Naive B cell (primary cell): ENCODE data around the gene SRP14. TPM values are rescaled to one million over a fixed set of nuclear protein-coding genes. Genes with fewer than 3 reads are reported as not detected.

ENCODE experiments used
- ATAC-seq, 2 donors: fragments of 150-1000 bp; cut with Tn5 transposase; 2 replicates each; pipeline ENCODE4 v1.10.0; 2021; ENCODE audit warnings: low read depth in 2 of 2, mild to moderate bottlenecking in 2 of 2, moderate library complexity in 2 of 2
- DNase-seq: peaks from one replicate; pipeline ENCODE4 v3.0.0; 2022
- H3K27ac Mint-ChIP-seq, 6 donors: one replicate each; pipeline ENCODE4 v1.8.0; 2020 to 2022; ENCODE audit warnings: mild to moderate bottlenecking in 6 of 6, mixed read lengths in 6 of 6, moderate library complexity in 5 of 6, inconsistent platforms in 2 of 6
- H3K27me3 Mint-ChIP-seq, 3 donors: one replicate each; pipeline ENCODE4 v1.8.0; 2021 to 2022; ENCODE audit warnings: mixed read lengths in 3 of 3, mild to moderate bottlenecking in 1 of 3
- H3K36me3 Mint-ChIP-seq, 2 donors: one replicate each; pipeline ENCODE4 v1.8.0; 2020 to 2022; ENCODE audit warnings: mixed read lengths in 2 of 2, inconsistent platforms in 1 of 2, mild to moderate bottlenecking in 1 of 2
- H3K4me1 Mint-ChIP-seq, 3 donors: one replicate each; pipeline ENCODE4 v1.8.0; 2020 to 2022; ENCODE audit warnings: mixed read lengths in 3 of 3, inconsistent platforms in 1 of 3, mild to moderate bottlenecking in 1 of 3, moderate library complexity in 1 of 3
- H3K4me3 Mint-ChIP-seq, 8 donors: one replicate each; pipeline ENCODE4 v1.8.0; 2020 to 2022; ENCODE audit warnings: mild to moderate bottlenecking in 8 of 8, mixed read lengths in 8 of 8, moderate library complexity in 8 of 8, inconsistent platforms in 2 of 8
- H3K9me3 Mint-ChIP-seq, 7 donors: one replicate each; pipeline ENCODE4 v1.8.0; 2020 to 2022; ENCODE audit warnings: mixed read lengths in 7 of 7, mild to moderate bottlenecking in 5 of 7, inconsistent platforms in 2 of 7, moderate library complexity in 1 of 7
- polyA plus RNA-seq, 6 donors: library from polyadenylated mRNA; unstranded; fragments of 300-500 nt; fragmentation: Illumina TruSeq; gene quantifications; one replicate each; pipeline ENCODE4 v1.2.3, GENCODE V29; 2021; ENCODE audit warnings: low read depth in 6 of 6

SRP14 gene
- polyA plus RNA-seq, 6 donors from 2014 or later = 640 to 1,092 (median 833) TPM

DNA sequence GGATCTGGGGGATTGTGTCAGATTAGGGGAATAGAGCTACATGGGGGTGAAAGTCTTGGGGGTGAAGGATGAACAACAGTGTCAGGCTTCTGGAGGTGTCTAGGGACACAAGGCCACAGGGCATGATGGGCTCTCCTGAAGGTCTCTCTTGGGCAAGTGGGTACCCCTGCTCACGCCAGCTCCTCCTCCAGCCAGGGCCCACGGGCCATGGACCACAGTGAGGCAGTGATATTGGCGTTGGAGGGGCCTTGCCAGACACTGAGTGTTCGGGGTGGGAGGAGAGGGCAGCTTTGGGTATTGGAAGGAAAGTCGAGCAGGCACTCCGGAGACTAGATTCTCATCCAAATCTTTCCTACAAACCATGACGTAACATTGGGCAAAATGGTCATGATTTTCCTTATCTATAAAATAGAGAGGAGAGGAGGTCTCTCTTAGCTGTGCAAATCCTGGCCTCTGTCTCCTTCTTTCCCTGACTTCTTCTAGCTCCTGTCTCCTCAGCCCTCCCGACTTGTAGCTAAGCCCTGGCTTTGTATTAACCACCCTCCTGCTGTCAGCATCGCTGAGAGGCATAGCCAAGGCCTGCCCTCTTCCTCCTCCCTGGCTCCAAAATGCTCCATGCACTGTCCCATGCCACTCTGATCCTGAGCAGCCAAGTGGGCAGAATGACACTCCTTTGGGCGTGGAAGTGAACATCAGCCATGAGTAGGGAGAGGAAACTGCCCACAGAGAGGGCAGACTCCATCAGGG, 24.0 kb upstream of the SRP14 start:
- DNase-seq (no peak), ATAC-seq (no peak)
- Mint-ChIP-seq H3K27ac (peak overlapping the region in 2 of 6 donors; percentile 22 to 95), H3K27me3 (no peaks in the 10 kb centered on the region), H3K36me3 (peaks cover 4 to 8% of the 10 kb centered on the region in 2 donors), H3K4me1 (peaks cover 20 to 28% (median 26%) of the 10 kb centered on the region in 3 donors), H3K4me3 (no peak overlapping the region), H3K9me3 (no peaks in the 10 kb centered on the region)

DNA sequence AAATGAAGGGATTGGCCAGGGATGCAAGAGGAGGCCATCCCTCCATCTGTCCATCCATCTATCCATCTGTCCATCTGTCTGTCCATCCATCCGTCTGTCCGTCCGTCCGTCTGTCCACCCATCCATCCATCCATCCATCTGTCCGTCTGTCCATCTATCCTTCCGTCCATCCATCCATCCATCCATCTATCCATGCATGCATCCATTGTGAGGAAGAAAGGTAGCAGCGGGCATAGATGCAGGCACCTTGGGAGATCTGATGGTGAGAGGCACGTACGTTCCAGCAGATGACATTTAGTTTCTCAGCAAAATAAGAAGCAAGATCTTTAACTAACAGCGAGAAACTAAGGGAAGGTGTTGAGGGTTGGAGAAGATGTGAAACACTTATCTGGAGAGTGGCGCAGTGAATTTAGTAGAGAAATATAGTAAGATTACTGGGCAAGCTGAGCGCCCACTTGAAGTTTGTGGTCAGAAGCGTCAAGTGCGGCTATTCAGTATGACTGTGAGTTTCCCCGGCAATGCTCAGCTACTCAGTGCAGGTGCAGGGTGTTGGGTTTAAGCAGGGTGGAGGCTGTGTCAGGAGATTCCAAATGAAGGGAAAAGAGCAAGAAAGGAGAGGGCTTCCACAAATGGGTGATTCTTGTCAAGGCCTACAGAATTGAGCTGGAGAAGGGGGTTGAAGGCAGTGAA, 22.4 kb upstream of the SRP14 start:
- no peak for ATAC-seq
- H3K4me1 Mint-ChIP-seq = peaks cover 20 to 36% (median 31%) of the 10 kb centered on the region in 3 donors
- H3K27ac Mint-ChIP-seq = no peak overlapping the region
- H3K4me3 Mint-ChIP-seq = no peak overlapping the region
- DNase-seq = no peak
- no peaks in the 10 kb centered on the region for H3K9me3 Mint-ChIP-seq
- peaks cover 4 to 10% of the 10 kb centered on the region in 2 donors for H3K36me3 Mint-ChIP-seq
- no peaks in the 10 kb centered on the region for H3K27me3 Mint-ChIP-seq

DNA sequence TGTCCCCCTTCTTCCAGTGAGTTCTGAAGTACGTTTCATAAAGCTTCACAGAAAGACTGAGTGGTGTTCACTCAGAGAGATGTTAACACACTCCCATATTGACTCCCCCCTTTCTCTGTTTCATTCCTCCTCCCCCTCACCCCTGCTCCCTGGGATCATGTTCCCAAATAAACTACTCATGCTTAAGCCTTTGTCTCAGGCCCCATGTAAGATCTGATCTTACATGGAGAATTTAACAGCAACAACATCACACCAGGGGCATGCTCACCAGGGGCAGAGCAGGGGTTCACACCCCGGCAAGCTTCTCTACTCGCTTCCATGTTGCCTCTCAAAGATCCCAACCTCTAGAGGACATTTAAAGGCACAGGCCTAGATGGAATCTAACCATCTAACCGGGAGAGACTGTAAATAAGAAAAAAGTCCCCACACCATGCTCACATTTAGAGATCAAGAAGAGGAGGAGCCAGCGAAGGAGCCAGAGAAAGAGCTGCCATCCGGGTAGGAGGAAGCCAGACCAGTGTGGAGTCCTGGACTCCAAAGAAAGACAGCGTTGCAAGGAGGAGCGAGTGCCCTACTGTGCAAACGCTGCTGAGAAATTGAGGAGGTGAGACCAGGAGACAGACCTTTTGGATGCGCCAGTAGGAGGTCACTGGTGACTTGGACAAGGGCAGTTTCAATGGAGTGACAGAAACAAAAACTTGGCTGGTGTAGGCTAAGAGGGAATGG, 21.4 kb upstream of the SRP14 start:
- ATAC-seq (no peak), DNase-seq (no peak)
- Mint-ChIP-seq H3K27ac (no peak overlapping the region), H3K4me1 (peaks cover 27 to 41% (median 36%) of the 10 kb centered on the region in 3 donors), H3K9me3 (no peaks in the 10 kb centered on the region), H3K4me3 (no peak overlapping the region), H3K27me3 (no peaks in the 10 kb centered on the region), H3K36me3 (peaks cover 4 to 10% of the 10 kb centered on the region in 2 donors)

DNA sequence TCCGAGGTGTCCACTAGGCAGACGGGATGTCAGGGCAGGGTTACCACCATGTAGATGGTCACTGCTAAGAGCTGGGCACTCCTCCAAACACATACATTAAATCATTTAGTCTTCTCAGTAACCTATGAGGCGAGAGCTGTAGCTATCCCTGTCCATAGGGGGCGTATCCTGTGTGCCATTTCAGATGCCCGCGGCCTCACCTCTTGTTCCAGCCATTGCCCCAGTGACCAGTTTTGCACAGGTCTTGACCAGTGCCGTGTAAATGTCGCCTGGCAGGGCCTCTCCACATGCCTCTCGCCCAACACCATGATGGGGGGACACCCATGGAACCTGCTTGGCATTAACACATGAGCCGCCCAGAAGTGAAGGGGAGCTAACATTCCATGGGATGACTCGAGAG, 20.8 kb upstream of the SRP14 start:
- DNase-seq (no peak), ATAC-seq (no peak)
- H3K4me1 Mint-ChIP-seq = peaks cover 29 to 41% (median 38%) of the 10 kb centered on the region in 3 donors
- no peak overlapping the region for H3K27ac Mint-ChIP-seq
- peaks cover 4 to 10% of the 10 kb centered on the region in 2 donors for H3K36me3 Mint-ChIP-seq
- no peaks in the 10 kb centered on the region for H3K27me3 Mint-ChIP-seq
- no peak overlapping the region for H3K4me3 Mint-ChIP-seq
- no peaks in the 10 kb centered on the region for H3K9me3 Mint-ChIP-seq

DNA sequence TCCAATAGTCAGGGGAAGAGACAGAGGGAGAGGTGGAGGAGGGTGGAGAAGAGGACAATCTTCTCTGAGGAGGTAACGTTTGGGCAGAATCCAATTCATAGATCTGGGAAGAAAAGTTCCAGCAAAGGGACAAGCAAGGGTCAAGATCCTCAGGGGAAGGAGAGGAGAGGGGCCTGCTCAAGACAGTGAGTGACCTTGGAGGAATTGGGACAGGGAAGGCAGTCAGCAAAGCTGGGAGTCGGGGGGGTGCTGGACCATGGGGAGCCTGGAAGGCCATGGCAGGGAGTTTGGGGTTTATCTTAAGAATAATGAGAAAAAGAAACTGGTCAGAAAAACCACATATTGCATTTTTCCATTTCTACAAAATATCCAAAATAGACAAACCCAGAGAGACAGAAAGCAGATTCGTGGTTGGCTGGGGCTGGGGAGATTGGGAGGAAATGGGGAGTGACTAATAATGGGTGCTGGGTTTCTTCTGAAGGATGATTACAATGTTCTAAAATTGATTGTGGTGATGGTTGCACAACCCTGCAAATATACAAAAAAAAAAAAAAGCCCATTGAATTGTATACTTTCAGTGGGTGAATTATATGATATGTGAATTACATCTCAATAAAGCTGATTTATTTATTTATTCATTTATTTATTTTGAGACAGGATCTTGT, 19.6 kb upstream of the SRP14 start:
- ATAC-seq (no peak), DNase-seq (no peak)
- Mint-ChIP-seq H3K4me1 (peaks cover 31 to 41% (median 35%) of the 10 kb centered on the region in 3 donors), H3K36me3 (peaks cover 4 to 10% of the 10 kb centered on the region in 2 donors), H3K4me3 (no peak overlapping the region), H3K27me3 (no peaks in the 10 kb centered on the region), H3K27ac (peak overlapping the region in 4 of 6 donors; percentile 10 to 89 (median 68)), H3K9me3 (no peaks in the 10 kb centered on the region)

DNA sequence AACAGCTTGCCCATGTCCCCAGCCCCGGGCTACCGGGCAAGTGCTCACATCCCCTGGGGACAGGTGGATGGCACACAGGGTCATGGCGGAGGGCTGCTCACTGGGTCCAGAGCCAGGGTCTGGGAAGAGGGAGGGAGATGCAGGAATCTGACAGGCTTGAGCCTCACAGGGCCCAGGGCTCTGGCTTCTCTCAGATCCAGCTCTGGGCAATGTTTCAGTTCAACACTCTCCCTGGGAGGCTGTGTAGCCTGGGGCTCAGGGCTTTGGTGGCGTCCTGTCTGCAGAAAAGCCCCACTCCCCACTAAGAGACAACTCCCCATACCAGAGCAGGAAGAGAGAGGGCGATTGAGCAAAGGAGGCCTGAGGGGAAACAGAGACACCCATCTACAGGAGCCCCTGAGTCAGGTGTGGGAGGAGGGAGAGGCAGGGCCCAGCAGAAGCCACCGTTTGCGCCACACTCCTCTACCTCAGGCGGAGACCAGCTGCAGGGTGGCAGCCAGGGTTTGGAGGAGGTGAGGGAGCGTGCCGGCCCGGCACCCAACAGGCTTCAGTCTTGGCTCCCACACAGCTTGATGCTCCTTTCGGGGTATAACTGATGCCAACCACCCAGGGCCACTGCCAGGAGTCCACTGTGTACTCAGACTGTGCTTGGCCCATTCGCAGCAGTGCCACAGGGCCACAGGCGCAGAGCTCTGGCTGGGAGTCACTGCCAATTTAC, 16.8 kb upstream of the SRP14 start:
- Mint-ChIP-seq H3K4me3 (peak overlapping the region in 4 of 8 donors; percentile 21 to 91 (median 79)), H3K27ac (peak overlapping the region in 2 of 6 donors; percentile 88 to 93), H3K36me3 (peaks cover 4 to 10% of the 10 kb centered on the region in 2 donors), H3K27me3 (no peaks in the 10 kb centered on the region), H3K9me3 (no peaks in the 10 kb centered on the region), H3K4me1 (peaks cover 36 to 54% (median 41%) of the 10 kb centered on the region in 3 donors)
- no peak for ATAC-seq
- no peak for DNase-seq

DNA sequence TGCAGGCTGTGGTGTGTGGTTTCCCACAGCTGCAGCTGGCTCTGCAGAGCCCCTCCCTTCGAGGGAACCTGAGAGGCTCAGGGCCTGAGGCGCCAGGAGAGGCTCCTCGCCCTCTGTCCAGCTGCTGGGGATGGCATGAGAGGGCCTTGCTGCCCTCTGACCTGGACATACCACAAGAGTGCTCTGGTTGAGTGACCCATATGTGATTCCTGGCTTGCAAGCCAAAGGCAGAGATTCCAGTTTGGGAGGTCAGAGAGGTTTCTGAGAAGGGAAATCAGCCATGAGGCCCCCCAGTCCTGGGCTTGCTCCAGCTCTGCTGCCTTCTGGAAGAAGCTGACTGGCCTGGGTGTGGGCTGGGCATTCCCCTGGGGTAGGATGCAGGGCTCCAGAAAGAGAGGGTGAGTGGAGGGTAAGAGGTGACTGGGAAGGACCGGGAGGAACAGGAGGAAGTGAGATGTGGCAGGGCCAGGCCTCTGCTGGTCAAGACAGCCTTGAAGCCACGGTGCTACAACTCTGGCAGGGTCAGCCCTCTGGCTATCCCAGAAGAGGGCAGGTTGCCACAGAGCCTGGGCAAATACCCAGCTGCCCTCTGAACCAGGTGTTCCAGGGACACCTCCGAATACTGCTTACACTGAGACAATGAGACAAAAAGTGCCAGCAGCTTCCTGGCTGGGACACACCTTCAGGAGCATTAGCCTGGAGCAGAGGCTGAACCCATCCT, 16.0 kb upstream of the SRP14 start:
- H3K27ac Mint-ChIP-seq = peak overlapping the region in 5 of 6 donors; percentile 69 to 97 (median 93)
- no peaks in the 10 kb centered on the region for H3K9me3 Mint-ChIP-seq
- peaks cover 42 to 60% (median 46%) of the 10 kb centered on the region in 3 donors for H3K4me1 Mint-ChIP-seq
- DNase-seq (peak; percentile 31), ATAC-seq (peak; percentile 82 to 88)
- no peaks in the 10 kb centered on the region for H3K27me3 Mint-ChIP-seq
- H3K36me3 Mint-ChIP-seq = peaks cover 4 to 10% of the 10 kb centered on the region in 2 donors
- H3K4me3 Mint-ChIP-seq = peak overlapping the region in 7 of 8 donors; percentile 65 to 91 (median 81)

DNA sequence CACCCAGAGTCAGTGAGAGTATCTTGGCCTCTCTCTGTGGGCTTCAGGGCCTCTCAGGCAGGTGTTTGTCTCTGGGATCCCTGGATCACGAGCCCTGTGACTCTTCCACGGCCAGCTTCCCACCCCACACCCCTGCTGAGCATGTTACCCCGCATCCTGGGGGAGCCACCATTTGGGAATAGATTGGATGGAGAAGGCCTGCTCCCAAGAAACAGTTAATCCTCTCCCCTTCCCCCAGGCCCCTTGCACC, 15.5 kb upstream of the SRP14 start:
- peak overlapping the region in 7 of 8 donors; percentile 65 to 91 (median 81) for H3K4me3 Mint-ChIP-seq
- DNase-seq (no peak), ATAC-seq (peak in 1 of 2 donors; percentile 19)
- no peaks in the 10 kb centered on the region for H3K9me3 Mint-ChIP-seq
- H3K4me1 Mint-ChIP-seq = peaks cover 47 to 64% (median 51%) of the 10 kb centered on the region in 3 donors
- peaks cover 4 to 10% of the 10 kb centered on the region in 2 donors for H3K36me3 Mint-ChIP-seq
- no peaks in the 10 kb centered on the region for H3K27me3 Mint-ChIP-seq
- H3K27ac Mint-ChIP-seq = peak overlapping the region in 5 of 6 donors; percentile 34 to 97 (median 88)

DNA sequence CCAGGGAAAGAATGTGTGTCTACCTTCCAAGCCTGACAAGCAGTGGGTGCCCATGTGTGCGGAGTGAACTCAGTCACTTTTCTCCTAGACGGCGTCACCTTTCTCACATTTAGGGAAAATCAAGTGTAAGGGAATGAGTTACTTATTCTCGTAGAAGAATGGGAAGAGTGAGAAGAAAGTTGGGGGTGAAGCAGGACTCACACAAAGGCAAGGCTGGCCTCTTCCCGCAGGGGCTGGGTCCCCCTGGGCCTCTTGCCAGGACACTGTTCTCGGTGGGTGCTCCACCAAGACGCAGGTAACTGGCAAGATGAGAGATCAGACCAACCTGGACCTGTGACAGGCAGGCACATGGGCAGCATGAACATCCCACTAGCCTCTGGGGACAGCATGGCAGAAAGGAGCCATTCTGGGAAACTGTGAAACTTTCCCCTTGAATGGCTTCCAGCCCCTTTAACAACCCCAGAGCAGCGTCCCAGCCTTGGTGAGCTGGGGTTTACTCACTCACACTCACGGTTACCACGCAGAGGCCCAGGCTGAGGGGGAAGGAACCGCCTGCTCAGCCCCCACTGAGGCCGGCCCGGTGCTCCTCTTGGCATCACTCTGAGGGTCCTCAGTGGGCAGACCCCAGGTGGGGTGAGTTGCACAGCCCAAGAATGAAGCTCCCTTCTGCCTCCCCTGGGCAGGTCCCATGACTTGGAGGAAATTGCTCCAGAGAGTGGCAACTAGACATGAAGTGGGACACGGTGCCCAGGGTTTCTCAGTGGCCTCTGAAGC, 15.0 kb upstream of the SRP14 start:
- Mint-ChIP-seq H3K9me3 (no peaks in the 10 kb centered on the region), H3K4me3 (peak overlapping the region in 6 of 8 donors; percentile 66 to 91 (median 80)), H3K27ac (peak overlapping the region; percentile 12 to 88 (median 62)), H3K36me3 (peaks cover 4 to 10% of the 10 kb centered on the region in 2 donors), H3K27me3 (no peaks in the 10 kb centered on the region), H3K4me1 (peaks cover 52 to 70% (median 56%) of the 10 kb centered on the region in 3 donors)
- no peak for DNase-seq
- ATAC-seq = peak; percentile 35 to 36

DNA sequence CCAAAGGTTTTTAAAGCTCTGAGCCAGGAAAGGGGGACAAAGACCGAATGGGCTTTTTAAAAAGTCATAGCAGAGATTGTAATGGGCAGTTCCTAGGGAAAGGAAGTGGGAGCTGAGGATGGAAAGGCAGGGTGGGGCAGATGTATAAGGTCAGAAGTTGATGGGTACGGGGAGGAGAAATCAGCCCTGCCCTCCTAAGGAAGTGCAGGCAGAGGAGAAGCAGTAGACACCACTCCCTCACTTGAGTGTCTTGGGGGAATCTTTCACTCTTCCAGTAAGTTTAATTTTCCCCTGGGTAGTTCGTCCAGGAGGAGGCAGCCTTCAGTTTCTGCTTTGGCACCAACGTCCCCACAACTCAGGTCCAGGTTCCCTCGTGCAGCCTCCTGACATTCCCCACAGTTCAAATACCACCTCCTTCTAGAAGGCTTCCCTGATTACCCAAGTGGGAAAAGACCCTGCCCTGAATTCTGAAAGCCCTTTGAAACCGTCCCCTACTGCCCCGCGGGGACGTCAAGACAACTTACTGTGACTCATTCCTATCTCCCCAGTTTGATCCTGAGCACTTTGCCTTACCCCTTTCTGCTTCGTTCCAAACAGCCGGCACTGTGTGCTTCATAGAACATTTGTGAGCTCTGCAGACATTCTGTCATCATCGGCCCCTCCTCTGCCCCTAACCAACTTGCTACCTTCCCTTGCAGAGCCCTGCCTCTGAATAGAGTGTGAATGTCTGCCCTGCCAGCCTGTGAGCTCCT, 14.3 kb upstream of the SRP14 start:
- no peak for DNase-seq

DNA sequence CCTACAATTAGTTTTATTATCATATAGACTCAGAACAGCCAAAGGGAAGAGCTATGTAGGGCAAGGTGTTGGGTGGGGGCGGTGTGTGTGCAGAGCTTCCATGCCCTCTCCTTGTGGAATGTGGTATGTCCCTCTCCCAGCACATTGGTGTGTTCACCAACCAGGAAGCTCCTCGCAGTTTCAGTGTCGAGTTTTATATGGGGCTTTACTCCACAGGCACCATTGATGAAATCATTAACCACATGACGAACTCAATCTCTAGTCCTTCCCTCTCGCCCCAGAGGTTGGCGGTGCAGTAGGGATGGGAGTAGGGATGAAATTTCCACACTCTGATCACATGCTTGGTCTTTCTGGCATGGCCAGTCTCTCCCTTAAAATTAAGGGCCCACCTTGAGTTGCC, 13.6 kb upstream of the SRP14 start:
- Mint-ChIP-seq H3K4me1 (peaks cover 55 to 73% (median 63%) of the 10 kb centered on the region in 3 donors), H3K4me3 (peak overlapping the region in 2 of 8 donors; percentile 3 to 20), H3K27me3 (no peaks in the 10 kb centered on the region), H3K9me3 (no peaks in the 10 kb centered on the region), H3K27ac (peak overlapping the region in 1 of 6 donors; percentile 43), H3K36me3 (no peaks in the 10 kb centered on the region)
- ATAC-seq (no peak), DNase-seq (no peak)

More for the DNA sequence above, 14.3 kb upstream of the SRP14 start:
- H3K36me3 Mint-ChIP-seq = peaks cover 1 to 5% of the 10 kb centered on the region in 2 donors
- no peak for ATAC-seq
- peak overlapping the region in 5 of 6 donors; percentile 20 to 81 (median 64) for H3K27ac Mint-ChIP-seq
- H3K9me3 Mint-ChIP-seq = no peaks in the 10 kb centered on the region
- H3K27me3 Mint-ChIP-seq = no peaks in the 10 kb centered on the region
- peaks cover 54 to 72% (median 58%) of the 10 kb centered on the region in 3 donors for H3K4me1 Mint-ChIP-seq
- peak overlapping the region in 4 of 8 donors; percentile 20 to 78 (median 34) for H3K4me3 Mint-ChIP-seq
